Stimulated activated CD4-positive, alpha-beta T cell treated with anti-CD3 and anti-CD28 coated beads, Interleukin-1b, Interleukin-23, amount 100 ng/mL, for 48 hours (primary cell): ENCODE data around the gene SLC19A1.

Experiments
- DNase-seq: peaks from one replicate; pipeline ENCODE4 v3.0.0-alpha.2; 2020

The SLC19A1 gene

DNA sequence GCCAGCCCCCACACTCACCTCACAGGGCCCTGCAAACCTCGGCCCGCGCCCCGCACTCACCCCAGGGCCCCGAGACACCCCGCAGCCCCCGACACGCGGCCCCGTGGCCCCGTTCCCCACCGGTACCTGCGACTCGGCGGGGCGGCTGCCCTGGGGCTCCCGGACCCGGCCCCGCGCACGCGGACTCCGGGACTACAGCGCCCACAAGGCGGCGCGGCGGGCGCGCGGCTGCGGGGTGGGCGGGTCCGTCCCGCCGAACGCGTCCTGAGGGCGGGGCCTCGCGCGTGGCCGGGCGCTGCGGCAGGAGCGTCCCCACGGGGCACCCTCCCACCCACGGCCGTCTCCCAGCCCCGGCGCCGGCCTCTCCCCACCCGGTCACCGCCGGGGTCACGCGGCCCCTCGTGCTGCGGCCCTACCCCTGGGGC lies at the start of gene SLC19A1:
Gene SLC19A1 (minus strand): TSS at position 199 of the 425 bp plus-strand sequence. CDS start 4,481 bp downstream, outside the sequence.
- DNase-seq = peak; percentile 70

DNA sequence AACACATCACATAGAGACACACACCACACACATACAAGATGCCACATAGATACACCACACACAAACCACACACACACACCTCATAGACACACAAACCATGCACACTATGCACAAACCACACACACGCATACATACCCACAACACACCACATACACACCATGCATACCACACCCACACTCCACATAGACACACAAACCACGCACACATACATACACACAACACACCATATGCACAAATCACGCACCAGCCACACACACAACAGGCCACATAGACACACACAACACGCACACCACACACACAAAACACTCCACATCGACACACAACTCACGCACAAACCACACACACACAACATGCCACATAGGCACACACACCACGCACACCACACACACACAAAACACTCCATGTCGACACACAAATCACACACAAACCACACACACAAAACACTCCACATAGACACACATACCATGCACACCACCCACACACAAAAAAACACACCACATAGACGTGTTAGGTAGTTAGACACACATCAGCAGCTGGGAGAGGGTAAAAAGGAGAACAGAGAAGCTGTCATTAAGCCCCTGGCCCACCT lies 49.5 kb upstream of the SLC19A1 start:
- DNase-seq = no peak

DNA sequence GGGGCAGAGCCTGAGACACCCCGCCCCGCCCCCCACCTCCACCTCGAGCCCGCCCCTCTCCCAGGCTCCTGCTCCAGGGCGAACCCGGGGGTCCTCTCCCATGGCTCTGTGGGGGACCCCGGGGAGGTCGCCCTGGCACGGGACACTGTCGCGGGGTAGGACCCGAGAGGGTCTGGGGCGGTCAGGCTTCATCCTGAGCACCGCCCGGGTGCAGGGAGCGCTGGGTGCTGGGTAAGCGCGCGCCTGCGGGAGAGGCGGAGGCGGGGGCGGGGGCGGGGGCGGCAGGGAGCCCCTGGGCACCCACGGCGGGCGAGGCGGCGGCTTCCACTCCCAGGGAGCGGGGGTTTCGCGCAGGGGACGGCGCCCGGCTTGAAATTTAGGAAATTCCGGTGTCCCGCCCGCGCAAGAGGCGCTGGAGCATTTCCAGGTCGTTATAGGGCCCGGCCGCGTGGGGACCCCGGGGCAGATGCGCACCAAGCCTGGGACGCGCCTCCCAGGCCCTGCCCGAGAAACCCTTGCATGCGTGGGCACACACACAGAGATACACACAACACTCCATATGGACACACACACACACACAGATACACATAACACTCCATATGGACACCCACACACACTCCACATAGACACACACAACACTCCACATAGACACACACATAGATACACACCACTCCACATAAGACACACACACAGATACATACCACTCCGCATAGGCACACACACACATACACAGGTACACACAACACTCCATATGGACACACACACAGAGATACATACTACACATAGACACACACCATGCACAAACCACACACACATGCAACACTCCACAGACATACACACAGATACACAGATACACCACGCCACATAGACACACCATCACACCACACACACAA lies 48.7 kb upstream of the SLC19A1 start:
- DNase-seq = peak; percentile 75

DNA sequence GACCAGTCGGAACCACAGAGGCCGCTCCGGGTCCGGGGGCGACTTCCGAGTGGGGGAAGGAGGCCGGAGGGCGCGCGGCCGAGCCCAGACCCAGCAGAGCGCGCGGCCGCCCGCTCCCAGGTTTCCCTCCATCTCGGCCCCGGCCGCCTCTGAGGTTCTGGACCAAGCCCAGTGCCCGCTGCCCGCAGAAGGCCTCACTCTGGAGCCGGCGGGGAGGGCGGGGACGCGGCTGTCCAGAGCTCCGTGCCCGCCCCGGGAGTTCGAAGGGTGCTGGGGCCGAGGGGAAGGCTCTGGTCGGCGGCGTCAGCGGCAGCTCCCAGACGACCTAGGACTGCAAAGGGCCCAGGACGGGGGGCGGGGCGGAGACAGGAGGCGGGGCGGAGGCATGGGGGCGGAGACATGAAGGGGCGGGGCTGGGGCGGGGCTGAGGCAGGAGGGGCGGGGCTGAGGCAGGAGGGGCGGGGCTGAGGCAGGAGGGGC lies 48.0 kb upstream of the SLC19A1 start:
- DNase-seq = peak; percentile 85

DNA sequence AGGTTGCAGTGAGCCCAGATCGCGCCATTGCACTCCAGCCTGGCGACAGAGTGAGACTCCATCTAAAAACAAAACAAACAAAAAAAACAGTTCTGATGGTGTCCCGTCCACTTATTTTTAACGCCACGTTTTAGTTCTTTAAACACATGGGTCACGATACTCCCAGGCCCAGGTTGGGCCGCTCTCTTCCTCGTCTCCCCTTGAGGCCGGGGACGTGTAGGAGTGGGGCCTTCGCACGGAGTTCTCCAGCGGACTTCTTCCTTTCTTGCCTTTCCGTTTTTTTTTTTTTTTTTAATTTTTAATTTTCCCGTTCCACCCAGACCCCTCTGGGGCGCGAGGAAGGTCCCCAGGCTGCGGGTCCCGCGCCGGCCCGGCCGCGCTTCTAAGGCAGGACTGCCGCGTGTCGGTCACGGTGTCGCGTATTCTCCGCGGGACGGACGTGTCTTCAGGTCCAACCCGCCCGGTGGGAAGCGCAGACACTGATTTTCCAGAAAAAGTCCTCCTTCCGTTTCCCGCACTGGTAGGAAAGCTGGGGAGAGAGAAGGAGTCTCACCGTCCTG lies 47.5 kb upstream of the SLC19A1 start:
- DNase-seq = no peak

DNA sequence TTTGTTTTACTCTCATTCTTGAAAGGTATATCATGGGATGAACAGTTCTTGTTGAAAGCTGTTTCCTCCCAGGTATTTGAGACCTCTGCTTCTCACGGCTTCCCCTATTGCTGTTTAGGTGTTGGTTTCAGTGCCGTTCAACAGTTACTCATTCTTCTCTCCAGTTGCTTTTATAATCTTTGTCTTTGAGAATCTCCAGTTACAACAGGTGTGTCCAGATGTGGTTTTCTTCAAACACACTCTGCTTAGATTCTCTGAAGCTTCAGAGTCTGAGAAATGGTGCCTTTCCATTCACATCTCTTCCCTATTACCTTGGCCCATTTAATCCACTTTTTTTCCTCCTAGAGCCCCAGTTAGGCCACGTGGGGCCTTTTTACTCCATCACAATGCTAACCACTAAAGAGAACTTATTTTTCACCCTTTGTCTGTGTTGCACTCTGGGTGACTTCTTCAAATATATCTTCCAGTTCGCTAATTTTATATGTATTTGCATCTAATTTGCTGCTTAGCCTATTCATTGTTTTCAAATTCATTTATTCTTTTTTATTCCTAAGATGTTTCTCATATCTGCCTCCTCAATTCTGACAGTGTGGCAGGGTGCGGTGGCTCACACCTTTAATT lies 46.7 kb upstream of the SLC19A1 start:
- DNase-seq = no peak

DNA sequence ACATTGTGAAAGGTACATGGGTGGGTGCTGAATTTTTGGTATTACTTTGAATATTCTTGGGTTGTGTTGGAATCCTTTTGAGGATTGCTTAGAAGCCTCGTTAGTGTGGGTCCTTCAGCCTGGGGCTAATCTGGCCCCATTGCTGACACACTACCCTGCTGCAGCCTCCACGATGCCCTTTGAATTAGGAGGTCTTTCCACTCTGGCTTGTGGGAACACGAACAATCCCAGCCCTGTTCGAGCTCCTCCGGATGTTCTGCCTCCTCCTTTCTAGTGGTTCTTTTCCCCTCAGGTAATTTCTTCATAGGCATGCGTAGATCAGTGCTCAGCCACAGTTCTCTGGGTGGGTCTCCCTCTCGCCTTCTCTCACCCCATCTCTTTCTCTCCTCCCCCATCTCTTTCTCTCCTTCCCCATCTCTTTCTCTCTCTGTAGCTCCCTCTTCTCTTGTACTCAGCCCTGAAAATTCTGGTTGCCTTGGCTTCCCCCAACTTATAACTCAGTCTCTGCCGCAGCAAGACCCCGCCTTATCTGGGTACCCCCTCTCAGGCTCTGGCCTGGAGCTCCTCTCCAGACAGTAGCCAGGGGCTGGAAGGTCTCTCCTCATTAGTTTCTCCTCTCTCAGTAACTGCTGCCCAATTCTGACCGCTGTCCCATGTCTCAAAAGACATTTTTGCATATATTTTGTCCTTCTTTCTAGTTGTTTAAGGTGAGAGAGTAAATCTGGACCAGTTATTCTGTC lies 46.0 kb upstream of the SLC19A1 start:
- DNase-seq = no peak

DNA sequence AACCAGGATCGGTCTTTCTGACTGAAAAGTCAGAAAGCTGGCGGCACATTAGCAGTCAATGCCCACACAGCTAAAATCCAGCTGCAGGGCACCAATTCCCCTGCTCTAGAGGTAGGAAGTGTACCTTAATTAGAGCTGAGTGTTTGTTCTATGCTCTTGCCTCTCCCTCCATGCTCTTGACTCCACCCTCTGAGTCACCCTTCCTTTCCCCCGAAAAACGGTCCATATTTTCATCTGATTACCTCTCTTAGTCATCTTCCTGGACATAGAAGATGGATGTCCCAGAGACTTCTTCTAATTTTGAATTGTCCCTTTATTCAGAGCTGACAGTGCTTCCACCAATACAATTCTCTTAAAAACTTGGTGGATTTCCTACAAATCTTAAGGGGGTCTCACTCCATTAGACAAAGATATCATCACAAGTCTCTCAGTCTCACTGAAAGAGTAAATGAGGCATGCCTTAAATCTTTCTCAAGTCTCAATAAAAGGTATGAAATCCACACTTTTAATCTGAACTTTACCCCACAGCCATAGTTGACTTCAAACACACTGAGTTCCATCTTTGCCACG lies 44.1 kb upstream of the SLC19A1 start:
- DNase-seq = no peak

DNA sequence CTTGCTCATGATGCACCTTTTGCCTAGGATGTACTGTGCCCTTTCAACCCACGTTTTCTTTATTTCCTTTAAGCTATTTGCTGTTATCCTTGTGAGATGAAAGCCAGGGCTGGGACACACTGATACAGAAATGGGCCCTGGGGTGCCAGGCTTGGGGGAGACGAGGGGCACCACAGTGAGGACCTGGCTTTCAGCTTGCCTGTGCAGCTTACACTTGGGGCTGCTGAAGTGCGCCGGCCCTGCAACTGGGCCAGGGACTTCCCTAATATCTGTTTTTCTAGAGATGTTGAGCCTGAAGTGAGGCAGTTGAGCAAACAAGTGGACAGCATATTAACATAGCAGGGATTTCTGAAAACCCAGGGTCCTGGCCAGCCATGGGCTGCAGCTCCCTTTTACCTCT lies 42.5 kb upstream of the SLC19A1 start:
- DNase-seq = no peak

DNA sequence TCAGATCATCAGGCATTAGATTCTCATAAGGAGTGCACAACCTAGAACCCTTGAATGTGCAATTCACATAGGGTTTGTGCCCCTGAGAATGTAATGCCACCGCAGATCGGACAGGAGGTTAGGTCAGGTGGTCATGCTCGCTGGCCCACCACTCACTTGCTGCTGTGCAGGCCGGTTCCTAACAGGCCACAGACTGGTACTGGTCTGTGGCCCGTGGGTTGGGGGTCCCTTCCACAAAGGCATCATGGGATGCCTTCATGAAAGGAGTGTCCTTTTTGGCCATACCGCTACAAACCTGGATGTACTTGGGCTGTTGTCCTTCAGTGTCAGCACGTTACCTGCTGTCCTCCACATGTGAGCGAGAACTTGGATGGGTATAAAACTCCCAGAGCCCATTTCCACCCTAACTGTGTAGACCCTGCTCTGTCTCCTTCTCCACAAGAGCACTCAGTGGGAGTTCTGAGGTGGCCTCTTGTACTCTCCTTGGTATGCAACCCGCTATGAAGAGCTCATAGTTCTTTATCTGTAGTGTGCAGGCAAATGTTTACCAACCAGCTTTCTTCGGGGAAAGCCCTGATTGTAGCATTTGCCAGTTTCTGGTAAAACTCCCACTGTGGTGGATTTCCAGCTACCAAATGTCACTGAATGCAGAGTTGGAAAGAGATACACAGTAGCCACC lies 41.7 kb upstream of the SLC19A1 start:
- DNase-seq = no peak

DNA sequence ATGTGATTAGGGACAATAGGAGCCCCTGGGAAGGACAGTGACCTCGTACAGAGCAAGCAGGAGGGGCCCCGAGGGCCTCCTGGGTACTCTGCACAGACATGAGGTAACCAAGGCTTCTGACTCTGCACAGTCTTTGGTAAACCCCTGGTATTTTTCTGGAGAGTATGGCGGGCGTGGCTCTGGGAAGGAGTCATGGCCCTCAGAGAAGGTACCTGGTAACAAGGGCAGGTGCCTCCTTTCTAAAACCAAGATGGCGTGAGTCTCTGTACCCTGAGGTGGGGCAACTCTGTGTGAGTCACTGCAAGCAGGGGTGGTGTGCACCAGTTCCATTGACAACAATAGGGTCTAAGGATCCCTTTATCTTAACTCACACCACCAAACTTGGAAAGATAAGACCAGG lies 39.9 kb upstream of the SLC19A1 start:
- no peak for DNase-seq

DNA sequence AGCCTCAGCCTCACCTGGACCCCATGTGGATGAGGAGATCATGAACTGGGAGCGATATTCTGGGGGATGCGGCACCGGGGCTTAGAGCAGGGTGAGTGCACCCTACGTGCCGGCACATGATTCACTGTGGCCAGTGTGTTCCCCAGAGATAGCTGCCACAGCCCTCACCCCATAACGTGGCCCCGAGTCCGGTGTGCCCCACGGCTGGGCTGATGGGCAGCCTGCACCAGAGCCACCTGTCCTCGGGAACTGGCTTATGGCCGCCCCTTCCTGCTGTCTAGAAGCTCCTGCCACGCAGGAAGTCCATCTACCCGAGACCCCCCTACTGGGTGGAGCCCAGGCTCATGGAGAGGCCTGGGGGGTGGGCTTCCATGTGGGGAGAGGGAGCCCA lies 39.1 kb upstream of the SLC19A1 start:
- no peak for DNase-seq

DNA sequence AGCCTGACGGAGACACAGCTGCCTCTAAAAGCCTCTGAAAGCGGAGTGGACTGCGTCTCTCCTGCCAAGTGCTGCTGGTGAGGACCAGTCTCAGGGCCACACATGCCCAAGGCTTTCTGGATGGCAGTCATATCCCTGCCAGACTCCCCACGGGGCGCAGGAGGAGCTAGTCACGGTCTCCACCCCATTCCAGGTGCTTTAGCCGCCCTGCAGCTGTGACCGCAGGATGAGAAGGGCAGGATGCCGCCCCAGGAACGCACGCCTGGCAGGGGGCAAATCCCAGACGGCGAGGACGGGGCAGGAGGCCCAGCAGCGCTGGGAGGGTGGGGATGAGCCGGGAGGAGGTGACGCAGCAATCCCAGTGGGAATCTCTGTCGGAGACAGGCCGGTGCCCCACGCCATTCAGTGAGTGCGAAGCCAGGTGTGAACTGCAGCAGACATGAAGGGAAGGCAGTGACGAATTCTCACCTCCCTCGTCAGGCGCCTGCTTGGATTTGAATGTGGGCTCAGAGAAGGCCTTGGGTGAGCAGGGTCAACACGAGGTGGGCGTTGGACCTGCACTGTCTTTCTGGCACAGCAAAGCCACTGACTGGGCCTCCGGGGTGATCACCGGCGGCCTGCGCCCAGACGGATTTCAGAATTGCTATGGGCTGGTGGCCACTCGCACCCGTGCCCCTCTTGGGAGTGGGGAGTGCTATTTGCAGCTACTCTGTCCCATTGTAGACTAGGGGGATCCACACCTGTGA lies 38.5 kb upstream of the SLC19A1 start:
- DNase-seq = no peak

DNA sequence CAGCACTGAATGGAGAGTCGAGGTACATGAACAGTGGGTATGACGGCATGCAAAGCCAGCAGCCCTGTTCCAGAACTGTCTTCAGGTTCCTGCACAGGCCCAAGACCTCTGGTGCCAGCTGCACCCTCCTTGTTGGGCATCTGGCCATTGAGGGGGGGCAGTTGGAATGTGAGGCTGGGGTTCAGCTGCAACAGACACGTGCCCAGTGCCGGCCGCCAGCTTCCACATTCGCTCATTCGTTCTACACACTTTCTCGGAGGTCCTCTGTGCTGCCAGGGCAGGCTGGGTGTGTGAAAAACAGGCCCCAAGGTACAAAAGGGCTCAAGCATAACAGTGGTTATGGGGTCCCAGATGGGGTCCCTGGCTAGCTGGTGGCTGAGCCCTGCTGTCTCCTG lies 37.9 kb upstream of the SLC19A1 start:
- no peak for DNase-seq

DNA sequence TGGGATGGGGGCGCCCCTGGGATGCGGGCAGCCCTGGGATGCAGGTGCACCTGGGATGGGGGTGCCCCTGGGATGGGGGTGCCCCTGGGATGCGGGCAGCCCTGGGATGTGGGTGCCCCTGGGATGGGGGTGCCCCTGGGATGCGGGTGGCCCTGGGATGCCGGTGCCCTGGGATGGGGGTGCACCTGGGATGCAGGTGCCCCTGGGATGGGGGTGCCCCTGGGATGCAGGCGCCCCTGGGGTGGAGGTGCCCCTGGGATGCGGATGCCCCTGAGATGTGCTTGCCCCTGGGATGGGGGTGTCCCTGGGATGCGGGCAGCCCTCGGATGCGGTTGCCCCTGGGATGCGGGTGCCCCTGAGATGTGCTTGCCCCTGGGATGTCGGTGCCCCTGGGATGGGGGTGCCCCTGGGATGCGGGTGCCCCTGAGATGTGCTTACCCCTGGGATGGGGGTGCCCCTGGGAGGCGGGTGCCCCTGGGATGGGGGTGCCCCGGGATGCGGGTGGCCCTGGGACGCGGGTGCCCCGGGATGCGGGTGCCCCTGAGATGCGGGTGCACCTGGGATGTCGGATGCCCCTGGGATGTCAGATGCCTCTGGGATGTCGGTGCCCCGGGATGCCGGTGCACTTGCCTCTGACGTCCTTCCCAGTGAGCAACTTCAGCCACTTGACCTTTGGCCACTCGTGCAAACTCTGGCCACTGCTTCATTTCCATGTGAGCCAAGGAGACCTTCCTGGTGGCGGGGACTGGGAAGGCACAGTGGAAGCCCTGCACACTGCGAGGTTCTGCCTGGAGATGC lies 37.3 kb upstream of the SLC19A1 start:
- no peak for DNase-seq

DNA sequence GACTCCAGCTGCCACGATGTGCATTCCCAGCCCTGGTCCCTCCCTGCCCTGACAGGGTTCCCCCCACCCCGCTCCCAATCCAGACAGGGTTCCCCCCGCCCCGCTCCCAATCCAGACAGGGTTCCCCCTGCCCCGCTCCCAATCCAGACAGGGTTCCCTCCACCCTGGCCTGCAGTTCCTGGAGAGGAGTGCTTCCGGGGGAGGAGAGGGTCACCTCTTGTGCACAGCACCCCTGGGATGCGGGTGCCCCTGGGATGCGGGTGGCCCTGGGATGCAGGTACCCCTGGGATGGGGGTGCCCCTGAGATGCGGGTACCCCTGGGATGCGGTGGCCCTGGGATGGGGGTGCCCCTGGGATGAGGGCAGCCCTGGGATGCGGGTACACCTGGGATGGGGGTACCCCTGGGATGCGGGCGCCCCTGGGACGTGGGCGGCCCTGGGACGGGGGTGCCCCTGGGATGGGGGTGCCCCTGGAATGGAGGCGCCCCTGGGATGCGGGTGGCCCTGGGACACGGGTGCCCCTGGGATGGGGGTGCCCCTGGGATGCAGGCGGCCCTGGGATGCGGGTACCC lies 36.7 kb upstream of the SLC19A1 start:
- DNase-seq = no peak

DNA sequence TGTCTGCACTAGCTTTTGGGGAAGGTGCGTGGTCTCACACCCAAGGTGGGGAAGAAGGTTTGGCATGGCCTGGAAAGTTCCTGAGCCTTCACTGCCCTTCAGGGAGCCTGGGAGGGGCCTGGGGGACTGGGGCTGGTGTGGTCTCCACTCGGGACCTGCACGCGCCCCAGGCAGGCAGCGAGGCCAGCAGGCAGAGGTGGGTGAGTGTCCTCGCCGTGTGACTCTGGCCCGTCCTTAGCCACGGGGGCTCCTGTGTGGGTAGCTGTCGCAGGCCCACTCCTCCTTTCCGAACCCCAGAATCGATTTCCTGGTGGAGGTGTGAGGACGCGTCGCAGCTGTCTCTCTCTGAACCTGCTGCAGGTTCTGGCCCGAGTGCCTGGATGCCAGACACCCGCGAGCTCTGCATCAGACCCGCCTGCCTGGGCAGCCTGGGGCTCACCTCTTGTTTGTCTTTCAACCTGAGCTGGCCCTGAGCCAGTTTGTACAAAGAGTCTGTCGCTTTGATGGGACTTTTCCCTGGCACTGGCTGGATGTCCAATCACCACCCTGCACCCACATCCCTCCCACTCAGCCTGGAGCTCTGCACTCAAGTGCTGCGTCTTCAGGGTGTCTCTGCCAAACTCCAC lies 36.0 kb upstream of the SLC19A1 start:
- DNase-seq = no peak

DNA sequence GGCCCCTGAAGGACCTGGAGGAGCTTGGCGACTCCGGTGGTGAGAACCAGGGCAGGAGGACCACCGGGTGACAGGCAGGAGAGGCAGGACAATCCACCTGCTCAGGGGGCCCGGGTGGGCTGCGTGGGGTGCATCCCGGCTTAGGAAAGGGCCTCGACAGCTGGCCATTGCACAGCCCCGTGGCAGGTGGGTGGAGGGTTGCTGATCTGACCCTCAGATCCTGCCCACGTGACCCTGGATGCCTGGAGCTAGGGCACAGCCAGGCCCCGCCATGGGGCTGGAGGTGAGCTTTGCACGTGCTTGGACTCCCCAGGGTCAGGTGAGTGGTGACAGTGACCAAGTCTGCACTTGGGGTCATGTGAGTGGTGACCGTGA lies 35.5 kb upstream of the SLC19A1 start:
- no peak for DNase-seq
